ENCODE results near the gene NKX6-2. TPM values are rescaled to one million over a fixed set of nuclear protein-coding genes. Genes with fewer than 3 reads are reported as not detected.

The NKX6-2 gene
- polyA plus RNA-seq, 1 donor from 2014 or later, result not detected

DNA sequence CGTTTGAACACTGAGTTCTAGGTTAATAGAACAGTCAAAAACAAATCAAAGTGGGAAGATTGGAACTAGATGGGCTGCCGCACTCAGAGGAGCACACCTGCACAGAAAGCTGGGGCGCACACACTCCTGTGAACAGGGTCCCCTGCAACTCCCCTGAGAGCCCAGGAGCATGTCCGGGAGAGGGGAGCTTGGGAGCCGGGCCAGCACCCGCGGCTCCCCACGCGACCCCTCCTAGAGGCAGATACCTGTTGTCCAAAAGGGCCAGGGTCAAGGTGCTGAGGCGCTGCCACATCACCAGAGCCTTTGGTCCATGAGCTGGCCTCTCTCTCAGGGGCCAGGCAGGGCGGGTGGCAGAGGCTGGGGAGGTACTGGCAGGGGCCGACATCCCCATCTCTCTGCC, 5.6 kb downstream of the NKX6-2 start:
- Histone ChIP-seq H3F3A (ENCODE audit: insufficient read depth, low read length, poor library complexity, severe bottlenecking) (no peaks in the 10 kb centered on the region), H2AFZ (ENCODE audit: low read depth, low read length) (no peak overlapping the region), H3K9me3 (ENCODE audit: low read length) (no peaks in the 10 kb centered on the region), H3K9ac (ENCODE audit: low read length) (no peak overlapping the region), H3K9me2 (ENCODE audit: insufficient read depth, low read length) (no peaks in the 10 kb centered on the region), H3K4me3 (ENCODE audit: low read length) (no peak overlapping the region), H4K20me1 (ENCODE audit: insufficient read depth) (no peaks in the 10 kb centered on the region), H3K79me2 (replicated peaks; ENCODE audit: insufficient read depth, low read length) (no peaks in the 10 kb centered on the region), H3K36me3 (ENCODE audit: insufficient read depth, low read length) (no peaks in the 10 kb centered on the region), H3K27ac (ENCODE audit: low read length) (no peak overlapping the region), H3K4me2 (ENCODE audit: low read length) (no peak overlapping the region), H3K27me3 (ENCODE audit: insufficient read depth, low read depth, low read length) (peaks cover 42% of the 10 kb centered on the region)
- TF ChIP-seq POLR2AphosphoS5 (IDR thresholded peaks at IDR 0.05) (no peak), MXI1 (conservative IDR thresholded peaks at IDR 0.05; ENCODE audit: poor library complexity, severe bottlenecking) (no peak)
- TF ChIP-seq, protein P1, sequence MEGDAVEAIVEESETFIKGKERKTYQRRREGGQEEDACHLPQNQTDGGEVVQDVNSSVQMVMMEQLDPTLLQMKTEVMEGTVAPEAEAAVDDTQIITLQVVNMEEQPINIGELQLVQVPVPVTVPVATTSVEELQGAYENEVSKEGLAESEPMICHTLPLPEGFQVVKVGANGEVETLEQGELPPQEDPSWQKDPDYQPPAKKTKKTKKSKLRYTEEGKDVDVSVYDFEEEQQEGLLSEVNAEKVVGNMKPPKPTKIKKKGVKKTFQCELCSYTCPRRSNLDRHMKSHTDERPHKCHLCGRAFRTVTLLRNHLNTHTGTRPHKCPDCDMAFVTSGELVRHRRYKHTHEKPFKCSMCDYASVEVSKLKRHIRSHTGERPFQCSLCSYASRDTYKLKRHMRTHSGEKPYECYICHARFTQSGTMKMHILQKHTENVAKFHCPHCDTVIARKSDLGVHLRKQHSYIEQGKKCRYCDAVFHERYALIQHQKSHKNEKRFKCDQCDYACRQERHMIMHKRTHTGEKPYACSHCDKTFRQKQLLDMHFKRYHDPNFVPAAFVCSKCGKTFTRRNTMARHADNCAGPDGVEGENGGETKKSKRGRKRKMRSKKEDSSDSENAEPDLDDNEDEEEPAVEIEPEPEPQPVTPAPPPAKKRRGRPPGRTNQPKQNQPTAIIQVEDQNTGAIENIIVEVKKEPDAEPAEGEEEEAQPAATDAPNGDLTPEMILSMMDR (IDR thresholded peaks at IDR 0.05; ENCODE audit: poor library complexity, severe bottlenecking), result no peak

DNA sequence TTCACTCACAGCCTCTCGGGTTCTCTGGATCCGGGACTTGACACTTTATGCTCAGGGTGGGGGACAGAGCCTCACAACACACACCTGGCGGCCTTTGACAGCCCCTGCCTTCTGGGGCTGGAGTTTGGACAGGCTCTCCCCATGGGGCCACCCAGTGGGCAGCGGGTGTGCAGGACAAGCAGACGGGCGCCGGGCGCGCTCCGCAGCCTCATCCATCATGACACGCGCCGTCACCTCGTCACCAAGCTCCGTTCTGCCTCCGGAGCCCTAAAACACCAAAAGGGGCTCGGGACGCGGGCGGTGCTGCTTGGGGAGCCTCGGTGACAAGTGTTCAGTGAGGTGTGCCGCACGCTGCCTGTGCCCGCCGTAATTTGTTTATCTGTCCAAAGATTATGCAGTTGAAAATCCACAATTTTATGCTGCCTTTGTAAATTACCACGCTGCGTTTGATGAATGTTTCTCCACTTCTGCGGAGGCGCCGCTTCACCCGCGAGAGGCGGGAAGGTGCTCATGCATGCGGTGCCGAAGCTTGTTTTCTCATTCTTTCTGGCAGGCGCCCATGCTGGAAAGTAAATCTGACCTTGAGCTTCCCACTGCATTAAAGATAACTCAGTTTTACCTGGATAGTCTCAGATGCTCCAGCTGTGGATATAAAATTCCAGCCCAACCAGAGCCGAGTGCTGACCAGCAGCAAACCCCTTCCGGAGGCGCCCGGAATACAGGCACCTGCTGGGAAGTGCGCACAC, 6.2 kb downstream of the NKX6-2 start:
- Histone ChIP-seq H3F3A (ENCODE audit: insufficient read depth, low read length, poor library complexity, severe bottlenecking) (no peaks in the 10 kb centered on the region), H3K9ac (ENCODE audit: low read length) (no peak overlapping the region), H3K36me3 (ENCODE audit: insufficient read depth, low read length) (no peaks in the 10 kb centered on the region)

More for the DNA sequence above, 6.2 kb downstream of the NKX6-2 start:
- Histone ChIP-seq H4K20me1 (ENCODE audit: insufficient read depth) (no peaks in the 10 kb centered on the region), H3K4me3 (ENCODE audit: low read length) (no peak overlapping the region), H3K9me3 (ENCODE audit: low read length) (no peaks in the 10 kb centered on the region), H3K27ac (ENCODE audit: low read length) (no peak overlapping the region), H3K27me3 (ENCODE audit: insufficient read depth, low read depth, low read length) (peaks cover 36% of the 10 kb centered on the region), H3K79me2 (replicated peaks; ENCODE audit: insufficient read depth, low read length) (no peaks in the 10 kb centered on the region), H3K4me2 (ENCODE audit: low read length) (no peak overlapping the region), H3K9me2 (ENCODE audit: insufficient read depth, low read length) (no peaks in the 10 kb centered on the region), H2AFZ (ENCODE audit: low read depth, low read length) (no peak overlapping the region)
- TF ChIP-seq POLR2AphosphoS5 (IDR thresholded peaks at IDR 0.05) (no peak), EP300 (conservative IDR thresholded peaks at IDR 0.05; ENCODE audit: poor library complexity, severe bottlenecking) (no peak), RAD21 (conservative IDR thresholded peaks at IDR 0.05) (no peak), MXI1 (conservative IDR thresholded peaks at IDR 0.05; ENCODE audit: poor library complexity, severe bottlenecking) (no peak), TAF1 (IDR thresholded peaks at IDR 0.05; ENCODE audit: low read depth) (no peak)
- TF ChIP-seq, protein P2, sequence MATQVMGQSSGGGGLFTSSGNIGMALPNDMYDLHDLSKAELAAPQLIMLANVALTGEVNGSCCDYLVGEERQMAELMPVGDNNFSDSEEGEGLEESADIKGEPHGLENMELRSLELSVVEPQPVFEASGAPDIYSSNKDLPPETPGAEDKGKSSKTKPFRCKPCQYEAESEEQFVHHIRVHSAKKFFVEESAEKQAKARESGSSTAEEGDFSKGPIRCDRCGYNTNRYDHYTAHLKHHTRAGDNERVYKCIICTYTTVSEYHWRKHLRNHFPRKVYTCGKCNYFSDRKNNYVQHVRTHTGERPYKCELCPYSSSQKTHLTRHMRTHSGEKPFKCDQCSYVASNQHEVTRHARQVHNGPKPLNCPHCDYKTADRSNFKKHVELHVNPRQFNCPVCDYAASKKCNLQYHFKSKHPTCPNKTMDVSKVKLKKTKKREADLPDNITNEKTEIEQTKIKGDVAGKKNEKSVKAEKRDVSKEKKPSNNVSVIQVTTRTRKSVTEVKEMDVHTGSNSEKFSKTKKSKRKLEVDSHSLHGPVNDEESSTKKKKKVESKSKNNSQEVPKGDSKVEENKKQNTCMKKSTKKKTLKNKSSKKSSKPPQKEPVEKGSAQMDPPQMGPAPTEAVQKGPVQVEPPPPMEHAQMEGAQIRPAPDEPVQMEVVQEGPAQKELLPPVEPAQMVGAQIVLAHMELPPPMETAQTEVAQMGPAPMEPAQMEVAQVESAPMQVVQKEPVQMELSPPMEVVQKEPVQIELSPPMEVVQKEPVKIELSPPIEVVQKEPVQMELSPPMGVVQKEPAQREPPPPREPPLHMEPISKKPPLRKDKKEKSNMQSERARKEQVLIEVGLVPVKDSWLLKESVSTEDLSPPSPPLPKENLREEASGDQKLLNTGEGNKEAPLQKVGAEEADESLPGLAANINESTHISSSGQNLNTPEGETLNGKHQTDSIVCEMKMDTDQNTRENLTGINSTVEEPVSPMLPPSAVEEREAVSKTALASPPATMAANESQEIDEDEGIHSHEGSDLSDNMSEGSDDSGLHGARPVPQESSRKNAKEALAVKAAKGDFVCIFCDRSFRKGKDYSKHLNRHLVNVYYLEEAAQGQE (IDR thresholded peaks at IDR 0.05; ENCODE audit: borderline replicate concordance), result no peak
- TF ChIP-seq, protein P1 (IDR thresholded peaks at IDR 0.05; ENCODE audit: poor library complexity, severe bottlenecking), result no peak
